Measurements from ENCODE around the gene RXFP1.

The RXFP1 gene

GRCh38 chr4:158553364-158553763, 31.7 kb downstream of the RXFP1 start:
- Histone ChIP-seq H3K27me3 (ENCODE audit: insufficient read depth, poor library complexity, severe bottlenecking) (no peaks in the 10 kb centered on the region), H3K4me3 (replicated peaks; ENCODE audit: insufficient read depth, low read length) (no peak overlapping the region), H3K27ac (replicated peaks) (no peak overlapping the region)
- no peak for DNase-seq (ENCODE audit: low read depth in 1 of 2, low spot score in 1 of 2)
- TF ChIP-seq SPI1 (IDR thresholded peaks at IDR 0.05; ENCODE audit: borderline replicate concordance, low read depth), result no peak
- TF ChIP-seq CTCF (IDR thresholded peaks at IDR 0.05; ENCODE audit: insufficient read depth, low read length), result no peak
- no peak for TF ChIP-seq REST (IDR thresholded peaks at IDR 0.05; ENCODE audit: insufficient replicate concordance, low read depth)
- TF ChIP-seq POLR2AphosphoS5 (IDR thresholded peaks at IDR 0.05; ENCODE audit: low read depth), result no peak
- TF ChIP-seq GABPA (IDR thresholded peaks at IDR 0.05; ENCODE audit: low read depth), result no peak

GRCh38 chr4:158560284-158560683, 38.6 kb downstream of the RXFP1 start:
- H3K27me3 ChIP-seq (ENCODE audit: insufficient read depth, poor library complexity, severe bottlenecking), result no peaks in the 10 kb centered on the region
- no peak for DNase-seq (ENCODE audit: low read depth in 1 of 2, low spot score in 1 of 2)
- no peak overlapping the region for H3K27ac ChIP-seq (replicated peaks)
- TF ChIP-seq POLR2AphosphoS5 (IDR thresholded peaks at IDR 0.05; ENCODE audit: low read depth) (no peak), CTCF (IDR thresholded peaks at IDR 0.05; ENCODE audit: insufficient read depth, low read length) (no peak), GABPA (IDR thresholded peaks at IDR 0.05; ENCODE audit: low read depth) (no peak), REST (IDR thresholded peaks at IDR 0.05; ENCODE audit: insufficient replicate concordance, low read depth) (no peak), SPI1 (IDR thresholded peaks at IDR 0.05; ENCODE audit: borderline replicate concordance, low read depth) (no peak)
- H3K4me3 ChIP-seq (replicated peaks; ENCODE audit: insufficient read depth, low read length), result no peak overlapping the region

- no peak overlapping the region for H3K4me3 ChIP-seq (replicated peaks; ENCODE audit: insufficient read depth, low read length)
- no peak for DNase-seq (ENCODE audit: low read depth in 1 of 2, low spot score in 1 of 2)
- no peak for TF ChIP-seq SPI1 (IDR thresholded peaks at IDR 0.05; ENCODE audit: borderline replicate concordance, low read depth)
- no peak for TF ChIP-seq CTCF (IDR thresholded peaks at IDR 0.05; ENCODE audit: insufficient read depth, low read length)
- no peak for TF ChIP-seq REST (IDR thresholded peaks at IDR 0.05; ENCODE audit: insufficient replicate concordance, low read depth)
- no peaks in the 10 kb centered on the region for H3K27me3 ChIP-seq (ENCODE audit: insufficient read depth, poor library complexity, severe bottlenecking)
- H3K27ac ChIP-seq (replicated peaks), result no peak overlapping the region
Measured at GRCh38 chr4:158566860-158567259, 45.2 kb downstream of the RXFP1 start.

Data from HL-60 (cell line).